Measurements from ENCODE around the gene USP47.

The USP47 gene

DNA sequence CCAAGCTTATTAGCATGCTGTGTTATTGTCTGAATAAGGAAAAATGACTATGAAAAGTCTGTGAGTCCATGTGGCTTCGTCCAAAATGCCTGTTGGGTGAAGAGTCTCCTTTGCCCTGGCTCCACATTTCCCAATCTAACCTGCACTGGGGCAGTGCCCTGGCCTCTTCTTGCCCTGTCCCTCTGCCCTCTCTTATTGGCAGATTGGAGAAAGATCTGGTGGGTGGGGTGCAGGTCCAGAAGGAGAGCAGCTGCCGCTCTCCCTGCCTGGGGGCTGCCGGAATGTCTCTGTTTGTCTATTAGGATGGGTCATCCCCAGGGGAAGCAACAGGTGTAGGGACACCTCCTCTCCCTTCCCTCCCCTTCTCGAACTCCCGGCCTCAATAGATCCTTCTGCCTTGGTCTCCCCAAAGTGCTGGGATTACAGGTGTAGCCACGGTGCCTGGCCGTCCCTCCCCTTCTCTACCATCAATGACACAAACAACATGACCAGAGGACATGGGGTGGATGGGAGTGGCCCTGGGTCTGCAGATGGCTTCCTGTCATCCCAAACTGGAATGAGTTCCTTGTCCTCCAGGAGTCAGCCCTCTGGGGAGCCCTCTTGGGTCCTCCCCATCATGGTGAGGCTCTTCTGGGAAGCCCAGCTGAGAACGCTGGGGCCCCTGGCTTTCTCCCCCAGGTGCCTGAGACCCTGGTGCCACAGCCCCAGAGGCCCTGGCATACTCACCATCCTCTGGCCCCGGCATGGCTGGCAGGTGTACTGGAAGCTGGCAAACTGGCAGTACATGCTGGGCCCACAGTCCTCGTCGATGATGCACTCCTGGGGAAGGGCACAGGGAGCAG is 126.1 kb downstream of the USP47 start:
- no peak for DNase-seq

DNA sequence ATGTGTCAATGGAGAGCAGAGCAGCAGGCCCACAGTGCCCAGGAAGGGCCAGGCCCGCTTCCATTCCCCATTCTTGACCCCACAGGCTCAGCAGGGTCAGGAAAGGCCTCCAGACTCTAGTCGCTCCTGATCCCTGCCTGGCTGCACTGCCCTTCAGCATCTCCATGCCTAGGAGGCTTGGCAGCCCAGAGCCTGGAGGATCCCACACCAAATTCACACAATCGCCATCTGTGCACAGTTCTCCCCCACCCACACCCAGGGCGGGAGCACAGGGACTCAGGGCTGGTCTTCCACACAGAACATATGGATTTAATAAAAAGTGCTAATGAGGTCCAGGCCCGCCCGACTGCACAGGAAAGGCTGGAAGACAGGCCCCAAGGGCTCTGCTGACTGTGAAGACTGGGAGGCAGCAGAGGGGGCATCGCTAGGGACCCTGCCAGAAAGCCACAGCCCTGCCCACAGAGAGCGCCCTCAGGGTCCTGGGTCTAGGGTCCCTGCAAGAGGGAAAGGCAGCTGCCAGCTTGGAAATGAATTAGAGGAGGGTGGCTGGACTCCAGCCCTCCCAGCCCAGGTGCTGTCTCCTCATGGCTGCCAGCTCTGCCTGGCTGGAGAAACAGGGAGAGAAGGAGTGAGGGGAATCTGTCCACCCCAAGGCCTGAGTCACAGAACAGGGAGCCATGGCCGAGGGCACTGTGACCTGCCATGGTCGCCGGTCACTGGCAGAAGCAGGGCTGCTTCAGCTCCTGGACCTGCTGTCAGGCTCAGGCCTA is 126.9 kb downstream of the USP47 start:
- no peak for DNase-seq

DNA sequence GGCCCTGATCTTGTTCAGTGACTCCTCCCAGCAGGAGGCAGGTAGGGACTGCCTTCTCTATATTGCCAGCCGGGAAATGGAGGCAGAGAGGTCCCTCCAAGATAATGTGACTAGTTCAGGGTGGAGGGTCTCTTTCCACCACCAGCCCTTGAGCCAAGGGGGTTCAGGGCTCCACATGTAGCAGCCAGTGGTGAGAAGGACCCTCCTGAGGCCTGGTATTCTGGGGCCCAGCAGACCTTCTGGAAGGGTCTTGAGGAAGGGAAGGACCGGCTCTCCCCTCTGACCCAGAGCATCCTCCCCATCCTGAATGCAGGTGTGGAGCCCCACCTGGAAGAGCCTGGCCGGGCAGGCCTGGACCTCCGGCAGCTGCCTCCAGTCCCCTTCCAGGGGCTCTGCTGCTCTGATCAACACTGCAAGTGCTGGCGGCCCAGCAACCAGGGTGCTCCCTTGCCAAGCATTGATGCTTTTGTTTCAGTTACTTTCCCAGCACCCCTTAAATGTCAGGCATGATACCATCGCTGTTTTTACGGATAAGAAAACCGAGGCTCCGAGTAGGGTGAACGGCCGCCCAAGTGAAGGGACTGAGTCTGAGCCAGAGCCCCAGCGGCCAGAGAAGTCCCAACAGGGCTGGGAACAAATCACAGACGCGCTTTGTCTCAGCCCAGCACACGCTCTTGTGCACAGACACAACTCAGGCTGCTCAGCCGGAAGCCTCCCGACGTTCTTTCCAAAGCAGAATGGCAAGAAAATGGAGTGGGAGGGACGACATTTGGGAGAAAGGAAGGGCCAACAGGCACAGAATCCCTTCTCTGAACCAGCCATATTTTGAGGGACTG is 127.8 kb downstream of the USP47 start:
- no peak for DNase-seq

DNA sequence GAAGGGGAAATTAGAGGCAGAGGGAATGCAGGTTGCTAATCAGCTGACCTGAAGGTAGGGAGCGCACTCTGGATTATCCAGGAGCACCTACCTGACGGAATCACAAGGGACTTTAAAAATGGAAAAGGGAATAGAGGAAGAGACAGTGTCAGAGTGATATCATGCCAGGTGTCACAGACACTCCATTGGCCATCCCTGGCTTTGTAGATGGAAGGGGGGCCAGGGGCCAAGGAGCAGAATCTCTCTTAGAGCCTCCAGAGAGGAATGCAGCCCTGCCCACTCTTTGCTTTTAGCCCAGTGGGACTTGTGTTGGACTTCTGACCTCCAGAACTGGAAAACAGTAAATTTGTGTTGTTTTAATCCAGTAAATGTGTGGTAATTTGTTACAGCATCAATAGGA is 128.8 kb downstream of the USP47 start:
- no peak for DNase-seq

DNA sequence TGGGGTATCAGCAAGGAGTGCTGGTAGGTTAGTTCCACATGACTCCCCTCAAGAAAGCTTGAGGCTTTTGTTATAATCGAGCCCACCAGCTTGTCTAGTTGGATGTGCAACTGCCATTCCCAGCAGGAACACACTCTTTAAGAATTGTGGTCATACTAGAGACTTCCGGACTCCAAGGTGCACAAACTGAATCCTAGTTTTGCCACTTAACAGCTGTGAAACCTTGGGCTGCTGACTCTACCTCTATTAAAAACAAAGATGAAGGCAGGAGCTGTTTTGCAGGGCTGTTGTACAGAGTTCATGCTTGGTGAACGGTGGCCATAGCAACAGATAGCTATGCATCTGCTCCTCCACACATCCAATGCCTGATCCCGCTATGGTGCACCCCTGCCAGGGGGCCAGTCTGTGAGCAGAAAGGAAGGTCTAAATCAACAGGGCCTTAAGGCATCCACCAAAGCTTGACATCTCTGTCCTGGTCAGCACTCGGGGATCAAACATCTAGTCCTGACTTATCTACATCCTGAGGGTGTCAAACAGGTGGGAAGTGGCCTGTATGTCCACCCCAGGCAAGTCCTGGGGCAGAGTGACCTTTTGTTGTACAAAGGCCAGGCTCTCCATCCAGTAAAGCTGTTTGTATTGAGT is 130.3 kb downstream of the USP47 start:
- DNase-seq = no peak

DNA sequence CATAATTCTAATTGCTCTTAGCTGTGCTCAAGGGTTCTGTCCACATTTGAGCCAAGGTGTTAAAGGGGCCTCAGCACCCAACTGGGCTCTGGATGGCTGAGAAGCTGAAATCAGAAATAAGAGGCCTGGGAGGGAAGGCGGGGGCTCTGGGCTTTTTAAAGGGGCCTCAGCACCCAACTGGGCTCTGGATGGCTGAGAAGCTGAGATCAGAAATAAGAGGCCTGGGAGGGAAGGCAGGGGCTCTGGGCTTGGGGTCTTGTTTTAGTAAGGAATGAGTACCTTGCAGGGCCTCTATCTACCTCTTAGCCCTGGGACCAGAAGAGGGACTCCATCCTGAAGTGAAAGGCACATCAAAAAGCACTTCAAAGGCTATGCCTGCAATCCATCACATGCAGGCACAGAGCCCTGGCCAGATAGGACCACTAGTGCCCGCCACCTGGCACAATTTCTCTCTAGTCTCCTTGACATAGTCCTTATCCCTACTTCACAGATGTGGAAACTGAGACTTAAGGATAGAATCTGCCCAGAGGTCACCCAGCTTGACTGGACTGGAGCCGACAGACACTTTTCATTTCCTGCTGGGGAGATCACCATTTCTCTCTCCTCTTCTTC is 131.1 kb downstream of the USP47 start:
- DNase-seq = no peak

DNA sequence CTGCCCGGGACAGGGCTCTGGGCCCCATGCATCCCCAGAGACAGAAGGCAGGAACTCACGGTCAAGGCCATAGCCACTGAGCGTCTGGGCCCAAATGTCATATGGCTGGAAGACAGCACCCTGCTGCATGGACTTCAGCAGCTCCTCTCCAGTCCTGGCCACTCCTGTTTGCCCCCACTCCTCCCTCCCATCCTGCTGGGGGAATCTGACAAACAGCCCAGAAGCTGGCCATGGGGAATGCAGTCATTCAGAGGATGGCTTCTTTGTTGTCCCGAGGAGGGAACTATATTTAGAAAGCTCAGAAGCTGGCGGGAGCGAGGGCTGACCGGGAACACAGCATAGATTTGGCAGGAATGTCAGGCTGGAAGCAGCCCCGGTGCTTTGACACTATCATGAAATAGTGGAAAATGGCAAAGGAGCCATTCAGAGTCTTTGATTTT is 131.6 kb downstream of the USP47 start:
- no peak for DNase-seq

DNA sequence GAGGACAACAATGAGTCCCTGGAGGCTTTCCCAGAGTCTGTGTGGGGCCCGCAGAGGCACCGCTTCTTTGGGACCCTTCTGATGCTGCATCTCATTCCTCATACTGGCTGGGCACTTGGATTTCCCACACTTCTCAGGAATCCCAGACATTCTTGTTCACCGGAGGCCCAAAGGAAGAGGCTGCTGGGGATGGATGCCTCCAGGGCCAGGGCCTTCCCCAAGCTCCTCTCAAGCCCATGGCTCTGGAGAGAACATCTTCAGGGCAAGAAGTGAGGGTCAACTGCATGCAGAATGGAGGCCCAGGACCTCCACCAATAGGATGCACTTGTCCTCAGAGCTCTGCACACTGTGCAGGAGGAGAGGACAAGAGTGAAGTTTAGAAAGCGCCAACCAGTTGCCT is 132.1 kb downstream of the USP47 start:
- DNase-seq = no peak

DNA sequence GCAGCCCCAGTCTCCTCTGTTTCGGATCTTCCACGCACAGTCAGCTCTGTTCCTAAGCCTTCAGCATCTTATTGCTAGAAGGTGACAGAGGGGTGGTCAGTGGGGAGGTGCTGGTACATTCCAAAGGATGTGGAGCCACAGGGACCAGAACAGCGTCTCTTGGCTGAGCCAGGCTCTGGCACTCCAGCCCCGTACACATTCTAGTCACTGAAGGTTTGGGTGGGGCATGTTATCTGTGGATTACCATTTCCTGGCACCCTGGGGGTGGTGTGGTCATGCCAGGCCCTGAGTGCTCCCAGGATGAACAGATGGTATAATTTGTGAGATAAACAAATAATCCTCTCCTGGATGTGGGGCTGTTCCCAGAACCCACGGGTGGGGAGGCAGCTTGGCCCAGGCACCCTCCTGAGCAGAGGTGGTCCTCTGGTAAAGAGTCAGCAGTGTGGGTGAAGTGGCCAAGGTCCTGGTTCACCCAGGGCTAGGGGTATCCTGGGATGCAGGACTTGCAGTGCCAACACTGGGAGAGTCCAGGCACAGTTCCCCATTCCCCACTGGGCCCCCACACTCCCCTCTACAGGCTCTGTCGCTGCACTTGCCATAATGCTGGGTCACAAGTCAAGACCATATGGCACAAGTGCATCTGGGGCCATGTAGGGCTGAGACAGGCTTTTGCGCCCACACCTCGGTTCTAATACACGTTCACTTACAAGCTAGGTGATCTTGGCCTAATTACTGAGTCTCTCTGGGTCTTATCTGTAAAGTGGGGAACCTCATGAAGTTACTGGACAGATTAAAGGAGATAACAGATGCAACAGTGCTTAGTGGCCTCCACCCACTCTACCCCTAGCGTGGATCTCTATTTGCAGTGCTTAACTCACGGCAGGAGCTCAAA is 133.7 kb downstream of the USP47 start:
- no peak for DNase-seq

DNA sequence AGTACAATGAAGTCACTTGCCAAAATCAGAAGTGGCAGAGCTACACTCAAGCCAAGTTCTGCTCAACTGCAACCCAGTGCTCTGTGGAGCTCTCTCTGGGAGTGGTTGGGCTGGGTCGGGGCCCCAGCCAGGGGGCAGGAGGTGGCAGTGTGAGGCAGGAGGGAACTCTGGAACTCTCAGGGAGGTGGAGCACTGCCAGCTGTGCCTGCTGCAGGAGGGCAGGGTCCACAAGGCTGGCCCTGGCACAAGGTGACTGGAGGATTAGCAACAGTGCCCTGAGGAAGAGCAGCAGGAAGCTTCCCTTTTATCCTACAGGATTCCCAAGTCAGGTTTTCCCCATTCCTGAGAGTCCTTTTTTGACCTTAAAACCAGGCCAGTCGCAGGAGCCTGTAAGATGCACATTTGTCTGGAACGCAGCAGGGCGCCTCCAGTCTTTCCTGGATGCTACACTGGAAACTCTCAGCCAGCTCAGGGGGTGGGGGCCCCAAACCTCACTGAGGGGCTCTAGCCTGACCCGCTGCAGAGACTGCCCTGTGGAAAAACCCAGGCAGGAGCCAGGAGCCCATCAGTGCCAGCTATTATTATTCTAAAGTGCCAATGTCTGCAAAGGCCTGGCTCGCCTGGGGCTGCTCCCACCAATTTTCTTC is 134.8 kb downstream of the USP47 start:
- DNase-seq = no peak

DNA sequence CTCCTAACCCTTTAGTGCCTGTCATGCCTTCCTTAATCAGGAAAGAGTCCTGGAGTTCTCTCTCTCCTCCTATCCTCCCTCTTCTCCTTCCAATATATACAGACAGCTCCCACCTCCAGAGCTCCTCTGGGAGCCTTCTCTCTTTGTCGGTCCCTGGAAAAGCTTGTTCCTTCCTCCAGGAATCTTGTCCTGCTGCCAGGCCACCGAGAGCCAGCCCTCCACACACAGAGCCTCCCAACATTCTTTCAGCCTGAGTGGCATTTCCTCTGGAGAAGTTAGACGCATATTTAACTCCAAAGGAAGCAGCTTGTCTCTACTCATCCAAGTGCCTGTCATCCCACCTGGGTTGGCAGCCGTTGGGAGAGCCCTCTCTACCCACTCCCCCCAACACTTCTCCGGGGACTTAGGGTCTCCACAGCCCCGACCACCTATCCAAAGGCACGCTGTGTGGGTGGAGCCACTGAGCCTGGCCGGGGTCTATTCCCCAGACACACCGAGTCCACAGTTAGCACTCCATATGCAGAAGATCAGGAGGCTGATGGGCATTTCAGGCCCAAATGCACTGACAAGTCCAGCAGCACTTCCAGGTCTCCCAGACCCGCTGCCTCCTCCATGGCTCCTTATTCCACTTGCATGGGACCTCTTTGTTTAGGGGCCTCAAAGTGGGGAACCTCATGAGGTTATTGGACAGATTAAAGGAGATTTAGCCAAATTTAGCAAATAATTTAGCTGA is 135.6 kb downstream of the USP47 start:
- no peak for DNase-seq

DNA sequence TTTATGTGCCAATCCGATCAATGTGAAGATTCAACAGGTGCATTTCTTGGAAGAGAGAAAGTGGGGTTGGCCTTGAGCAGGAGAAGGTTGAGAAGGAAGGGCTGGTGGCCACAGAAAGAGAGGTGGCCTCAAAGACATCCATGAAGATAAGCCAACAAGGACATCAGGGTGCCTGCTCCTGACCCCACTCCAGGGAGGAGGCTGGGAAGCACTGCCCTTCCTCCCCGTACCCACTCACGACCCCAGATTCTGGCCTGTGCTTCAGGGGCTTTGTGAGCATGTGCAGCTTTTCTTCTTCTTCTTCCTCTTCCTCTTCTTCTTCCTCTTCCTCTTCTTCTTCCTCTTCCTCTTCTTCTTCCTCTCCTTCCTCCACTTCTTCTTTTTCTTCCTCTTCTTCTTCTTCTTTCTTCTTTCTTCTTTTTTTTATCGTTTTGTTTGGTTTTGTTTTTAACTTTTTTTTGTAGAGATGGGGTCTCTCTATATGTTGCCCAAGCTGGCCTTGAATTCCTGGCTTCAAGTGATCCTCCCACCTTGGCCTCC is 136.4 kb downstream of the USP47 start:
- no peak for DNase-seq

DNA sequence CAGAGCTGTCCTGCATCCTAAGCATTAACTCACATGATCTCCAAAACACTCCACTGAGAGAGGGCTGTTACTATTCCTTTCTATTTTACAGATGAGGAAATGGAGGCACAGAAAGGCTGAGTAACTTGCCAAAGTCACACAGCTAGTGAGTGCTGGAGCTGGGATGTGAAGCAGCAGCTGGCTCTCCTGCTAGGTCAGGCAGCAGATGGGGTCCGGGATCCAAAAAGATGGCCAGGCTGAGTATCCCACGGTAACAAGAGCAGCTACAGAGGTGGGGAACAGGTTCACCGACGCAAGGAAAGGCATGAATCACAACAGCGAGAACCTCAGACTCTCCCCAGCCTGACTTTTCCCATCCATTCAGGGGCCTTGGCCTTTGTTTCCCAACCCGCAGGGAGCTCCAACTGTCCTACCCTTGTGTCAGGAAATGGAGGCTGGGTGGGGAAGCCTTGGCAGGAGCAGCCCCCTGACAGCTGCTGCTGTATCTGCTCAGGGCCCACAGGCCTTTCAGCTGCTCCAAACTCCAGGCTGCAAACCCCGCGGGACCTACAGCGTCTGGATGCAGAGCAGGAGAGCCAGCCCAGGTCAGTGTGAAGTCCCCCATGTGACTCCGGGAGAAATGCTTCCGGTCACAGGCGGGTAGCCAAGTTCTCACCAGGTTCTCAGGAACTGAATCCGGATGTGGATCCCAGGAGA is 137.2 kb downstream of the USP47 start:
- no peak for DNase-seq

DNA sequence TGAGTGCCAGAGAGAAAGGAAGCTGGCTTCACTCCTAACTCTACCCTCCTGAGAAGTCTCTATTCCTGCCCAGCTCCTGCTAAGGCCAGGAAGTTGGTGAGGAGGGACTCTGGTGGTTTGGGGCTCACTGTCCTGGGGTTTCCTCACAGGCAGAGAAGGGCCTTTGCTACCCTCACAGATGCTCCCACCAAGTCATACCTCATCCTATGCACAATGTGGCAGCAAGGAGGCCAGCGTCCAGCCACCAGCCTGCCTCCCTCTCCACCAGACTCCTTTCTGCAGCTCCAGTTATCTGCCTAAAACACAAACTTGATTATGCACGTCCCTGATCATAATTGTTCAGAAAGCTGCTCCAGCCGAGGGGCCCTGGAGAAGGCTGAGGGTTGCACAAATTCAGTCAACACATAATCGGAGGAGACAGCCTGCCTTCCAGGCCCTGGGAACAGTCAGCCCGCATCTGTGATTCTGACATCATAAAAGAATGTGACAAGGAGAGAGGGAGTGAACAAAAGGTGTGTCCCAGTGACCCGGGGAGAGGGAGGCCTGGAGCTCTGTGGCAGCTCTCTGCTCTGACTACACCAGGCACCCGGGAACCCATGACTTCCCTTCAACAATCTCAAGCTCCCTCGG is 137.8 kb downstream of the USP47 start:
- DNase-seq = no peak

DNA sequence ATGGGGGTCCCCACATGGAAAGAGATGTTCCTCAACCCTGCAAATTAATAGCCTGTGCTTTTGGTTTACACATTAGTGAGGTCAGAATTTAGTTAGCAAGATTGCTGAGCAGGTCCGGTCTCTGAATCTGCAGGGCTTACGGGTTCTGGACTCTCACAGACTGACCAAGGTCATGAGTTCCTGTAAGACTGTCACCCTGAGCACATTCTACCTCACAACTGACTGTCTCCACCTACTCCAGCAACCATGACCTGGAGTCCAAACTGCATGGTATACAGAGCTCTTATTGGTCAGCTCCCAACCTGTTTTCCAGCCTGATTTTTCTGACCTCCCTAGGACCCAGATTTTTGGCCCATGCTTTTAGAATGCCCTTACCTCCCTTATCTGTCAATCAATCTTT is 138.4 kb downstream of the USP47 start:
- DNase-seq = no peak

DNA sequence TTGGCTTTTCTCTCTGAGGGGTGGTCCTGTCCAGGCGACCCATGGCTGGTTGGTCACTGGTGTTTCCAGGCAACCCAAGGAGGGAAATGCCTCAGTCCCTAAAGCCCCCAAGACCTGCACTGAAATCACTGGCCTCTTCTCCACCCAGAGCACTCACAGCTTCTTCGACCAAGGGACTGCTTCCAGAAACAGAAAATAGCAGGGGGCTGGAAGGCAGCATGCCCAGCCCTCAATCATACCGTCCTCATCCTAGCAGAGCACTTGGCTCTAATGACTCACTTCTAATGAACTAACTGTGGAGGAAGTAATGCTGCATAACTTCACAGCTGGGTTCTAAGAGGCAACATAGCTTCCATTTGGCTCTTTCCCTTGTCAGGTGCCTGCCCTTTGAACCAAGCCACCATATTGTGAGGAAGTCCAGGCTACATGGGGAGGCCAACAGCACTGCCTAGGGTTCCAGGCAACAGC is 139.1 kb downstream of the USP47 start:
- no peak for DNase-seq

DNA sequence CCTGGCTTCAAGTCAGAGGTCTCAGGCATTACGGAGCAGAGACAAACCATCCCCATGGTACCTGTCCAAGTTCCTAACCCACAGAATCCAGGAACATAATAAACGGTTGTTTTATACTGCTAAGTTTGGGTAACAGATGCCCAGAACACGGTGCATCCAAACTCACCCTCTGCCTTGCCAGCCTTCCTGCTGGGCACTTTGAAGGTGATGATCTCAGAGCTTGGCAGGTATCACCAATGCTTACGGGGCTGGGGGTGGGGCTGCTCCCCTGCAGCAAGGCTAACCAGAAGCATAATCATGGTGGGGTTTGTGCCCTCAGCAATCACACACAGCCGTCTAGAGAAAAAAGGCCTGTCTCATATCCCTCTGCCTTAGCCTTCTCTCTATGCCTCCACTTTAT is 139.6 kb downstream of the USP47 start:
- no peak for DNase-seq

DNA sequence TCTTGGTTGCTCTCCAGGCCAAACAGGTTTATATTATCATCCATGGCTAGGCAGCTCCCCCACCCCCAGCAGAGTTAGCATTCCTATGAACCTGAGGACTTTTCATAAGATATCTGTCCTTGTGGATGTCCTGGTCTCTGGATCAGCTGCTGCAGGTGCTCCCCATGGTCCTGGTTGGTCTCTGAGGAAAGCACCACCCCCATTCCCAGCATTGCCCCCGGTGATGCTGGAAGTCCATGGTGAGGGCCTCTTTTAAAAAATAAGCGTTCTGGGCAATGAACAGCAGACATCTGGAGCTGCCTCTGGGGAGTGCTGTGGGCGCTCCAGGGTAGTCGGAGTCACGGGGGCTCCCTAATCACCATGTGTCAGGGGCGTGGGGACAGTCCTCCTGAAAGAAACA is 140.1 kb downstream of the USP47 start:
- DNase-seq = no peak

DNA sequence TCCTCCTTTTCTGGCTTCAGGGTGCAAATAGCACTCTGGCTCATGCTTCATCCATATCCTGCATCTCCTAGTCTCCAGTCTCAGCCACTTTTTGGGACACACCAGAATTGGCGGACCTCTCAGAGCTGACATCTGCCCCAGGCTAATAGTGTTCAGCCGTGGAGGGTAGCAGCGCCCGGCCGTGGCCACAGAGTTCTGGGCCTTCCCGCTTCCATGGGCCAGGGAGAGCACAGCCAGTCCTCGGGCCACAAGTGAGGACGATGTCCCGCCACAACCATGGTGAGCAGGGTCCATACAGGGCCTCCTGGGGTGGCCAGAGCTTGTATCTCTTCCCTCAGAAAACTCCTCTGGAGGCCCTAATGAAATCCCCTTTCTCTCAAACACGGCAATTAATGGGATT is 140.7 kb downstream of the USP47 start:
- no peak for DNase-seq

Data from SHP77 (cell line).